Measurements from ENCODE around the gene SAMD3.

- TF ChIP-seq TAF1 (IDR thresholded peaks at IDR 0.05; ENCODE audit: borderline replicate concordance, insufficient read depth, low read length) (no peak), POLR2AphosphoS5 (IDR thresholded peaks at IDR 0.05; ENCODE audit: low read depth, low read length) (no peak), SIN3A (IDR thresholded peaks at IDR 0.05; ENCODE audit: borderline replicate concordance, insufficient read depth, low read length) (no peak)
Observed at GRCh38 chr6:130111031-130111430, 111.7 kb downstream of the SAMD3 start.
